ENCODE results near the gene TCOF1.

DNA sequence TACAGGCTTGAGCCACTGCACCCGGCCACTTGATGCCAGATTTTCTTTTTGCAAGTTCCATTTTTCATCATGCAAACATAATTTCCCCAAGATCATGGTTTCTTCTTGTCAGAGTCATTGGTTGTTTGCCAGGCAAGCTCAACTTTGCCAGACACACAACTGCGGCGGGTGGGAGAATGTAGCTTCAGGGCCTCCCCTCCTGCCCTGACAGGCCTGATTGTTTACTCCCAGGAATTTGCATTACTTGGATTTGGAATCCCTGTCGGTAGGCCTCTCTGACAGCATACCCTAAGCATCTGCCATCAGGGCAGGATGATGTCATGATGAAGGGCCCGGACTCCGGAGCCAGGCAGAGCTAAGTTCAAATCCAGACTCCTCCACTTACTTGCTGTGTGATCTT is 77.0 kb downstream of the TCOF1 start:
- TF ChIP-seq POLR2AphosphoS5 (IDR thresholded peaks at IDR 0.05; ENCODE audit: low read depth), result no peak
- TF ChIP-seq, protein P1, sequence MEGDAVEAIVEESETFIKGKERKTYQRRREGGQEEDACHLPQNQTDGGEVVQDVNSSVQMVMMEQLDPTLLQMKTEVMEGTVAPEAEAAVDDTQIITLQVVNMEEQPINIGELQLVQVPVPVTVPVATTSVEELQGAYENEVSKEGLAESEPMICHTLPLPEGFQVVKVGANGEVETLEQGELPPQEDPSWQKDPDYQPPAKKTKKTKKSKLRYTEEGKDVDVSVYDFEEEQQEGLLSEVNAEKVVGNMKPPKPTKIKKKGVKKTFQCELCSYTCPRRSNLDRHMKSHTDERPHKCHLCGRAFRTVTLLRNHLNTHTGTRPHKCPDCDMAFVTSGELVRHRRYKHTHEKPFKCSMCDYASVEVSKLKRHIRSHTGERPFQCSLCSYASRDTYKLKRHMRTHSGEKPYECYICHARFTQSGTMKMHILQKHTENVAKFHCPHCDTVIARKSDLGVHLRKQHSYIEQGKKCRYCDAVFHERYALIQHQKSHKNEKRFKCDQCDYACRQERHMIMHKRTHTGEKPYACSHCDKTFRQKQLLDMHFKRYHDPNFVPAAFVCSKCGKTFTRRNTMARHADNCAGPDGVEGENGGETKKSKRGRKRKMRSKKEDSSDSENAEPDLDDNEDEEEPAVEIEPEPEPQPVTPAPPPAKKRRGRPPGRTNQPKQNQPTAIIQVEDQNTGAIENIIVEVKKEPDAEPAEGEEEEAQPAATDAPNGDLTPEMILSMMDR (conservative IDR thresholded peaks at IDR 0.05; ENCODE audit: low read depth in 2 of 2), result no peak
- no peak for TF ChIP-seq JUNB (IDR thresholded peaks at IDR 0.05; ENCODE audit: unreplicated experiment)
- no peak for TF ChIP-seq EZH2phosphoT487 (IDR thresholded peaks at IDR 0.05; ENCODE audit: unreplicated experiment)
- no peak for TF ChIP-seq EZH2 (IDR thresholded peaks at IDR 0.05; ENCODE audit: low read depth, unreplicated experiment)
- TF ChIP-seq ZNF331 (CRISPR knock-in tag; IDR thresholded peaks at IDR 0.05; ENCODE audit: low read depth), result no peak
- TF ChIP-seq, protein P2, sequence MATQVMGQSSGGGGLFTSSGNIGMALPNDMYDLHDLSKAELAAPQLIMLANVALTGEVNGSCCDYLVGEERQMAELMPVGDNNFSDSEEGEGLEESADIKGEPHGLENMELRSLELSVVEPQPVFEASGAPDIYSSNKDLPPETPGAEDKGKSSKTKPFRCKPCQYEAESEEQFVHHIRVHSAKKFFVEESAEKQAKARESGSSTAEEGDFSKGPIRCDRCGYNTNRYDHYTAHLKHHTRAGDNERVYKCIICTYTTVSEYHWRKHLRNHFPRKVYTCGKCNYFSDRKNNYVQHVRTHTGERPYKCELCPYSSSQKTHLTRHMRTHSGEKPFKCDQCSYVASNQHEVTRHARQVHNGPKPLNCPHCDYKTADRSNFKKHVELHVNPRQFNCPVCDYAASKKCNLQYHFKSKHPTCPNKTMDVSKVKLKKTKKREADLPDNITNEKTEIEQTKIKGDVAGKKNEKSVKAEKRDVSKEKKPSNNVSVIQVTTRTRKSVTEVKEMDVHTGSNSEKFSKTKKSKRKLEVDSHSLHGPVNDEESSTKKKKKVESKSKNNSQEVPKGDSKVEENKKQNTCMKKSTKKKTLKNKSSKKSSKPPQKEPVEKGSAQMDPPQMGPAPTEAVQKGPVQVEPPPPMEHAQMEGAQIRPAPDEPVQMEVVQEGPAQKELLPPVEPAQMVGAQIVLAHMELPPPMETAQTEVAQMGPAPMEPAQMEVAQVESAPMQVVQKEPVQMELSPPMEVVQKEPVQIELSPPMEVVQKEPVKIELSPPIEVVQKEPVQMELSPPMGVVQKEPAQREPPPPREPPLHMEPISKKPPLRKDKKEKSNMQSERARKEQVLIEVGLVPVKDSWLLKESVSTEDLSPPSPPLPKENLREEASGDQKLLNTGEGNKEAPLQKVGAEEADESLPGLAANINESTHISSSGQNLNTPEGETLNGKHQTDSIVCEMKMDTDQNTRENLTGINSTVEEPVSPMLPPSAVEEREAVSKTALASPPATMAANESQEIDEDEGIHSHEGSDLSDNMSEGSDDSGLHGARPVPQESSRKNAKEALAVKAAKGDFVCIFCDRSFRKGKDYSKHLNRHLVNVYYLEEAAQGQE (IDR thresholded peaks at IDR 0.05; ENCODE audit: unreplicated experiment), result no peak
- no peak for TF ChIP-seq CREB1 (CRISPR knock-in tag; IDR thresholded peaks at IDR 0.05; ENCODE audit: low read depth)
- TF ChIP-seq ETS1 (IDR thresholded peaks at IDR 0.05), result no peak
- TF ChIP-seq NANOG (IDR thresholded peaks at IDR 0.05; ENCODE audit: borderline replicate concordance), result no peak

Data from GM23338 (cell line).